Uterus (tissue), 4 donors: ENCODE data around the gene HDAC4. TPM values are rescaled to one million over a fixed set of nuclear protein-coding genes. Genes with fewer than 3 reads are reported as not detected.
A peak's percentile ranks its signal among the peaks of the same experiment; 100 is the strongest.

Source experiments
- DNase-seq, 2 donors: peaks; one replicate each; pipeline ENCODE4 v3.0.0-alpha.2; 2019 to 2020
- H3K27ac ChIP-seq, 2 donors: fragments of 200-600 bp; sonication (generic); 1 replicate in 1 of 2; 2 replicates in 1 of 2; pipeline ENCODE4 v1.5.1; 2016 to 2018
- H3K27me3 ChIP-seq, 2 donors: fragments of 200-600 bp; sonication (generic); one replicate each; pipeline ENCODE4 v1.5.1; 2018 to 2019; ENCODE audit warnings: control low read depth in 1 of 2
- H3K36me3 ChIP-seq, 2 donors: fragments of 200-600 bp; sonication (generic); one replicate each; pipeline ENCODE4 v1.5.1; 2019; ENCODE audit warnings: control low read depth in 1 of 2
- H3K4me1 ChIP-seq, 2 donors: fragments of 200-600 bp; sonication (generic); one replicate each; pipeline ENCODE4 v1.5.1; 2018 to 2019; ENCODE audit warnings: control low read depth in 1 of 2
- H3K4me3 ChIP-seq, 2 donors: fragments of 200-600 bp; sonication (generic); 1 replicate in 1 of 2; 2 replicates in 1 of 2; pipeline ENCODE4 v1.5.1; 2018 to 2019; ENCODE audit warnings: mild to moderate bottlenecking in 1 of 2
- H3K9me3 ChIP-seq, 2 donors: fragments of 200-600 bp; sonication (generic); one replicate each; pipeline ENCODE4 v1.5.1; 2019; ENCODE audit warnings: control low read depth in 1 of 2
- POLR2A ChIP-seq, 2 donors: fragments of 450-650 bp; IDR thresholded peaks; one replicate each; pipeline ENCODE4 v1.6.1; 2016; ENCODE audit warnings: antibody characterized with exemption in 2 of 2, mild to moderate bottlenecking in 1 of 2, moderate library complexity in 1 of 2
- intact Hi-C: fragments of 100-400 bp; cut with DNase I; formaldehyde crosslinking; loops from one replicate; pipeline ENCODE4 v1.15.1; 2023; ENCODE audit warnings: low total_unique reads
- total RNA-seq, 4 donors: library from RNA; depleted of rRNA in 3 of 4; stranded (reverse); fragments of >200 nt in 3 of 4; gene quantifications; one replicate each; pipeline versions ENCODE4 v1.1.0 to v1.2.4, GENCODE V29; 2014 to 2023
- TF ChIP-seq, protein P1 (sequence below), 4 experiments: fragments of 200-600 bp in 2 of 4; fragments of 450-650 bp in 2 of 4; sonication (generic) in 2 of 4; IDR thresholded peaks; one replicate each; pipeline ENCODE4 v1.5.1; 2016 to 2019; ENCODE audit warnings: antibody characterized with exemption in 4 of 4, mild to moderate bottlenecking in 2 of 4, moderate library complexity in 1 of 4
- donor health status: DM: yes; HTN: yes; CAD: no.

Gene HDAC4
- total RNA-seq, 4 donors from 2014 or later = 42.1 to 91.5 (median 73.4) TPM

DNA sequence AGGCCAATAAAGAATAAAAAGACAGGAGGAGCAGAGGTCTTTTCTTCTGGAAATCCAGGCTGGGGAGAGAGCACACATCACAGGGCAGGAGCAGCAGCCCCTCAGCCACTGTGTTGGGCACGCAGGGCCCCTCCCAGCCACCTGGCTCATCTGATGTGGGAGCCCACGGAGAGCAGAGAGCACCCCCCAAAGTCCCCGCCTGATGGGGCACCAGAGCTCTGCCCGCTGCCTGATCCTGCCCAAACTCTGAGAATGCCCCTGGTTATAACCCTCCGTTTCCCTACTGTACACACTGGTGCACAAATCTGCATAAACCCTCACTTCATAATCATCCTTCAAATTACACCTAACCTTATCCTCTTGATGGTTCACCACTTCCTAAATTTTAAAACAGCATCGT, 111.3 kb downstream of the HDAC4 start:
- Histone ChIP-seq H3K9me3 (no peaks in the 10 kb centered on the region), H3K36me3 (no peaks in the 10 kb centered on the region), H3K27me3 (no peaks in the 10 kb centered on the region), H3K4me3 (no peak overlapping the region), H3K27ac (peak overlapping the region; percentile 79), H3K4me1 (no peaks in the 10 kb centered on the region)
- no peak for DNase-seq
- no peak for TF ChIP-seq POLR2A (IDR thresholded peaks at IDR 0.05)
- TF ChIP-seq, protein P1, sequence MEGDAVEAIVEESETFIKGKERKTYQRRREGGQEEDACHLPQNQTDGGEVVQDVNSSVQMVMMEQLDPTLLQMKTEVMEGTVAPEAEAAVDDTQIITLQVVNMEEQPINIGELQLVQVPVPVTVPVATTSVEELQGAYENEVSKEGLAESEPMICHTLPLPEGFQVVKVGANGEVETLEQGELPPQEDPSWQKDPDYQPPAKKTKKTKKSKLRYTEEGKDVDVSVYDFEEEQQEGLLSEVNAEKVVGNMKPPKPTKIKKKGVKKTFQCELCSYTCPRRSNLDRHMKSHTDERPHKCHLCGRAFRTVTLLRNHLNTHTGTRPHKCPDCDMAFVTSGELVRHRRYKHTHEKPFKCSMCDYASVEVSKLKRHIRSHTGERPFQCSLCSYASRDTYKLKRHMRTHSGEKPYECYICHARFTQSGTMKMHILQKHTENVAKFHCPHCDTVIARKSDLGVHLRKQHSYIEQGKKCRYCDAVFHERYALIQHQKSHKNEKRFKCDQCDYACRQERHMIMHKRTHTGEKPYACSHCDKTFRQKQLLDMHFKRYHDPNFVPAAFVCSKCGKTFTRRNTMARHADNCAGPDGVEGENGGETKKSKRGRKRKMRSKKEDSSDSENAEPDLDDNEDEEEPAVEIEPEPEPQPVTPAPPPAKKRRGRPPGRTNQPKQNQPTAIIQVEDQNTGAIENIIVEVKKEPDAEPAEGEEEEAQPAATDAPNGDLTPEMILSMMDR (IDR thresholded peaks at IDR 0.05) = no peak
- intact Hi-C loops = no loop called here

DNA sequence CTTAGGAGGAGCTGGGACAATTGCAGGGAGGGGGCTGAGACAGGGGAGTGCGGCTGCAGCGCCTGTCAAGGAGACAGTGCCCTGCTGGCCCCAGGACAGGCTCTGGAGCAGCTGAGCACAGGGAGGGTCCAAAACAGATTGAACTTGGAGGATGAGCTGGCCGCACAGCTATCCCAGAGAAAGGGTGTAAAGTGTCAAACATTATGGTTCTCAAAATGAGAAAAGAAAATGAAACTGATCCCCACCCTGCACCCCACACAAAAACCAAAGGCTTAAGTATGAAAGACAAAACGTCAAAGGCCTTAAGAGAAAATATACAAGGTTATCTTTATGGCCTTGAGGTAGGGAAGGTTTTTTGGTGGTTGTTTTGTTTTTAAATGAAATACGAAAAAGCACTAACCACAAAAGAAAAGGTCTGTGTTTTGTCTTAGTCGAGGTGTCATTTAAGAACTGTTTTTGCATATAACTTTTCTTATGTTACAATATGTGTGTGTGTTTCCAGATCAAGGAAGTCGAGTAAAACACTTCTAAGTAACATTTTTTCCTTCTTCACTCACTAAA, 111.8 kb downstream of the HDAC4 start:
- TF ChIP-seq, protein P1 (IDR thresholded peaks at IDR 0.05) = no peak
- TF ChIP-seq POLR2A (IDR thresholded peaks at IDR 0.05) = no peak
- intact Hi-C loops = no loop called here
- Histone ChIP-seq H3K27me3 (no peaks in the 10 kb centered on the region), H3K4me3 (peak overlapping the region in 1 of 2 donors; percentile 9), H3K27ac (peak overlapping the region; percentile 79), H3K9me3 (no peaks in the 10 kb centered on the region), H3K36me3 (no peaks in the 10 kb centered on the region), H3K4me1 (no peaks in the 10 kb centered on the region)
- no peak for DNase-seq

DNA sequence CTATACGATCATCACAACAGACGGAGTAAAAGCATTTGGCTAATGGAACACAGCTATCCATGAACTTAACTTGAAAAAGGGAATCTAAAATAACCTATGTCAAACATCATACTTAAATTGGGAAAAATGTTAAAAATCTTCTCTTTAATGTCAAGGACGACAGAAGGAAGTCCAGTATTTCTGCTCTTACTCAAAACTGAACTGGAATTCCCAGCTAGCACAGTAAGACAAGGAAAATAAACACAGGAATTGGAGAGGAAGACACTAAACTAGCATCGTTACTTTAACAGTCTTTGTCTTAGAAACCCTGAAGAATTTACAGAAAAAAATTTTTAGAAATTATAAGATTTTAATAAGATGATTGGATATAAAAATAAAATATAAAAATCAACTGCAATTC, 112.6 kb downstream of the HDAC4 start:
- no peaks in the 10 kb centered on the region for H3K9me3 ChIP-seq
- H3K4me1 ChIP-seq = no peaks in the 10 kb centered on the region
- intact Hi-C loops = no loop called here
- no peak overlapping the region for H3K4me3 ChIP-seq
- no peaks in the 10 kb centered on the region for H3K27me3 ChIP-seq
- H3K36me3 ChIP-seq = no peaks in the 10 kb centered on the region
- TF ChIP-seq, protein P1 (IDR thresholded peaks at IDR 0.05) = no peak
- TF ChIP-seq POLR2A (IDR thresholded peaks at IDR 0.05) = no peak
- DNase-seq = no peak
- H3K27ac ChIP-seq = peak overlapping the region; percentile 79

DNA sequence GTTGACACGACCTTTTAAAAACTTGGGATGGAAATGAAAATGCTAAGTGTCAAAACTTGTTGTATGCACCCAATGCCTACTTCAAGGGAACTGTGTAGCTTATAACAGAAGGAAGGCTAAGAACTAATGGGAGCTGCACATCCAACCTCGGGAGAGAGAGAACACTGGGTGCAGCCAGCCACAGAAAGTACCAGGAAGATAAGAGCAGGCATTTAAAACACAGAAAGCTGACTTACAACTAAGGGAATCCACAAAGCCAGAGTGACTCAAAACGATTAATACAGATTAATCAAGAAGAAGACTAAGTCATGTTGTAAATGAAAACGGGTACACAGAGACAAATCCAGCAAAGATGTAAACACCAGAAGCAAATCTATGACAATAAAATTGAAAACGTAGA, 113.4 kb downstream of the HDAC4 start:
- H3K4me1 ChIP-seq = no peaks in the 10 kb centered on the region

DNA sequence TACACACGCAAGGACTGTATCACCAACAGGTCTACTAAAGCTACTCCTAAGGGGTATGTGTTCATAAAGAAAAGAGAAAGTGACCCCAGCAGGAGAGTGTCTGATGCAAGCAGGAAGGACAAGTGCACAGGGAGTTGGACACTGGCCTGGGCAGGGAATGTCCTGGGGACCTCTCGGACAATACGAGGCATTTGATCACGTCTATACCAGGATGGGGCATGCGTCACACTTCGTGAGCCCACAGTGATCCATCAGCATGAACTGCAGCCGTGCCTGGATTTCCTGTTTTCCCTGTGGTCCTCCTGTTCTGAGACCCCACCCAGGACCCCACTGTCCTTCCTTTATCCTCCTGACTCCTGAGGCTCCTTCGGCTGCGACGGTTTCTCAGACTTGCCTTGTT, 113.9 kb downstream of the HDAC4 start:
- H3K27me3 ChIP-seq = no peaks in the 10 kb centered on the region
- no peak overlapping the region for H3K4me3 ChIP-seq
- H3K36me3 ChIP-seq = no peaks in the 10 kb centered on the region
- TF ChIP-seq, protein P1 (IDR thresholded peaks at IDR 0.05) = no peak
- no peak for TF ChIP-seq POLR2A (IDR thresholded peaks at IDR 0.05)
- DNase-seq = no peak
- peak overlapping the region in 1 of 2 donors; percentile 79 for H3K27ac ChIP-seq
- intact Hi-C loops = no loop called here
- H3K9me3 ChIP-seq = no peaks in the 10 kb centered on the region
- H3K4me1 ChIP-seq = no peaks in the 10 kb centered on the region

More for the DNA sequence above, 113.4 kb downstream of the HDAC4 start:
- TF ChIP-seq, protein P1 (IDR thresholded peaks at IDR 0.05) = no peak
- TF ChIP-seq POLR2A (IDR thresholded peaks at IDR 0.05) = no peak
- intact Hi-C loops = no loop called here
- Histone ChIP-seq H3K36me3 (no peaks in the 10 kb centered on the region), H3K4me3 (no peak overlapping the region), H3K27ac (peak overlapping the region; percentile 79), H3K27me3 (no peaks in the 10 kb centered on the region), H3K9me3 (no peaks in the 10 kb centered on the region)
- no peak for DNase-seq
